Testis (tissue), 3 donors: Measurements from ENCODE around the gene TMEM244. TPM values are rescaled to one million over a fixed set of nuclear protein-coding genes. Genes with fewer than 3 reads are reported as not detected.
"Not testable (repeated sequence)": the region's sequence is repeated elsewhere in the genome, so short reads cannot be mapped to it uniquely, and the experiment has no call there.

ENCODE experiments used
- DNase-seq: peaks from one replicate; pipeline ENCODE4 v3.0.0-alpha.2; 2019
- H3K27ac ChIP-seq, 2 donors: fragments of 200-600 bp; sonication (generic); one replicate each; pipeline ENCODE4 v1.5.1; 2019
- H3K27me3 ChIP-seq: fragments of 200-600 bp; sonication (generic); one replicate; pipeline ENCODE4 v1.5.1; 2019
- H3K36me3 ChIP-seq: fragments of 200-600 bp; sonication (generic); one replicate; pipeline ENCODE4 v1.5.1; 2017; ENCODE audit warnings: low read depth; ENCODE audit errors: missing control alignments
- H3K4me1 ChIP-seq: fragments of 200-600 bp; sonication (generic); one replicate; pipeline ENCODE4 v1.5.1; 2019
- H3K4me3 ChIP-seq, 2 donors: fragments of 200-600 bp; sonication (generic); one replicate each; pipeline ENCODE4 v1.5.1; 2017 to 2019
- H3K9me3 ChIP-seq: fragments of 200-600 bp; sonication (generic); one replicate; pipeline ENCODE4 v1.5.1; 2017
- CTCF ChIP-seq, 3 experiments: fragments of 450-650 bp in 2 of 3; fragments of 200-600 bp in 1 of 3; sonication (generic) in 1 of 3; IDR thresholded peaks; one replicate each; pipeline ENCODE4 v1.5.1; 2016 to 2019; ENCODE audit warnings: antibody characterized with exemption in 3 of 3, mild to moderate bottlenecking in 2 of 3, moderate library complexity in 1 of 3
- POLR2A ChIP-seq: fragments of 450-650 bp; IDR thresholded peaks from one replicate; pipeline ENCODE4 v1.6.1; 2017; ENCODE audit warnings: antibody characterized with exemption, mild to moderate bottlenecking, moderate library complexity
- WGBS, 2 donors: methylation state at CpG; one replicate each; pipeline ENCODE4 v1.1.5; 2018; 5-methylcytosine and 5-hydroxymethylcytosine counted together
- intact Hi-C: fragments of 100-400 bp; cut with DNase I; formaldehyde crosslinking; loops from one replicate; pipeline ENCODE4 v1.15.1; 2023; ENCODE audit warnings: low total_unique reads
- polyA plus RNA-seq: library from polyadenylated mRNA; stranded (reverse); fragments of 350-450 nt; fragmentation: Illumina TruSeq; extraction: RNeasy Lipid Tissue Mini Kit (QIAGEN cat#74804); gene quantifications from one replicate; pipeline ENCODE4 v1.2.3, GENCODE V29; 2014; ENCODE audit warnings: low read depth, low replicate concordance; ENCODE audit not compliant: insufficient read depth
- total RNA-seq, 2 donors: library from RNA; depleted of rRNA; stranded (reverse); fragments of >200 nt; gene quantifications; one replicate each; pipeline ENCODE4 v1.2.3, GENCODE V29; 2016

Gene TMEM244
- total and polyA plus RNA-seq, 3 donors from 2014 or later = not detected

GRCh38 chr6:129828229-129828628 is 32.9 kb downstream of the TMEM244 start:
- H3K4me1 ChIP-seq = no peaks in the 10 kb centered on the region
- no peak for DNase-seq
- H3K9me3 ChIP-seq = no peaks in the 10 kb centered on the region
- no peaks in the 10 kb centered on the region for H3K27me3 ChIP-seq
- H3K27ac ChIP-seq = no peak overlapping the region
- no peaks in the 10 kb centered on the region for H3K36me3 ChIP-seq
- intact Hi-C loops = no loop called here
- TF ChIP-seq CTCF (IDR thresholded peaks at IDR 0.05) = no peak
- TF ChIP-seq POLR2A = no peak
- H3K4me3 ChIP-seq = no peak overlapping the region
- 74 to 85% methylated on average over 3 of the region's 3 CpGs for WGBS, 2 donors

- no peak for DNase-seq
- H3K27me3 ChIP-seq = no peaks in the 10 kb centered on the region
- no peak overlapping the region for H3K4me3 ChIP-seq
- no peaks in the 10 kb centered on the region for H3K36me3 ChIP-seq
- WGBS, 2 donors = 87 to 92% methylated on average over 2 of the region's 2 CpGs
- H3K27ac ChIP-seq = no peak overlapping the region
- intact Hi-C loops = no loop called here
- H3K4me1 ChIP-seq = peaks cover 9% of the 10 kb centered on the region
- H3K9me3 ChIP-seq = no peaks in the 10 kb centered on the region
- TF ChIP-seq CTCF (IDR thresholded peaks at IDR 0.05) (no peak), POLR2A (no peak)
Observed at GRCh38 chr6:129818251-129818650, 42.9 kb downstream of the TMEM244 start.

GRCh38 chr6:129817821-129818220 is 43.3 kb downstream of the TMEM244 start:
- WGBS, 2 donors = 92 to 94% methylated on average over 1 of the region's 1 CpG
- Histone ChIP-seq H3K4me3 (no peak overlapping the region), H3K27me3 (no peaks in the 10 kb centered on the region), H3K36me3 (no peaks in the 10 kb centered on the region), H3K4me1 (peaks cover 9% of the 10 kb centered on the region), H3K27ac (no peak overlapping the region), H3K9me3 (no peaks in the 10 kb centered on the region)
- no peak for DNase-seq
- intact Hi-C loops = no loop called here
- TF ChIP-seq POLR2A (no peak), CTCF (IDR thresholded peaks at IDR 0.05) (no peak)

- DNase-seq = no peak
- Histone ChIP-seq H3K27me3 (no peaks in the 10 kb centered on the region), H3K4me1 (peaks cover 9% of the 10 kb centered on the region), H3K4me3 (no peak overlapping the region), H3K9me3 (no peaks in the 10 kb centered on the region), H3K36me3 (no peaks in the 10 kb centered on the region), H3K27ac (no peak overlapping the region)
- 90 to 92% methylated on average over 3 of the region's 3 CpGs for WGBS, 2 donors
- TF ChIP-seq POLR2A (no peak), CTCF (IDR thresholded peaks at IDR 0.05) (no peak)
- intact Hi-C loops = no loop called here
Observed at GRCh38 chr6:129817332-129817731, 43.8 kb downstream of the TMEM244 start.

- H3K4me1 ChIP-seq = no peaks in the 10 kb centered on the region
- no peaks in the 10 kb centered on the region for H3K36me3 ChIP-seq
- H3K4me3 ChIP-seq = no peak overlapping the region
- no peak for DNase-seq
- H3K27me3 ChIP-seq = no peaks in the 10 kb centered on the region
- H3K9me3 ChIP-seq = no peaks in the 10 kb centered on the region
- intact Hi-C loops = no loop called here
- TF ChIP-seq CTCF (IDR thresholded peaks at IDR 0.05) = no peak
- no peak for TF ChIP-seq POLR2A
- H3K27ac ChIP-seq = no peak overlapping the region
- WGBS, 2 donors = 80 to 95% methylated on average over 2 of the region's 2 CpGs
Observed at GRCh38 chr6:129812145-129812777, 48.9 kb downstream of the TMEM244 start.

- 92% methylated on average over 2 of the region's 2 CpGs for WGBS, 2 donors
- DNase-seq, H3K36me3 ChIP-seq, H3K4me1 ChIP-seq, H3K27ac ChIP-seq, intact Hi-C loops, H3K4me3 ChIP-seq, H3K27me3 ChIP-seq, H3K9me3 ChIP-seq: not testable (repeated sequence)
Observed at GRCh38 chr6:129807141-129807540, 54.0 kb downstream of the TMEM244 start.

- H3K27ac ChIP-seq, H3K27me3 ChIP-seq, H3K36me3 ChIP-seq, H3K4me1 ChIP-seq, H3K4me3 ChIP-seq, DNase-seq, H3K9me3 ChIP-seq, intact Hi-C loops: not testable (repeated sequence)
Observed at GRCh38 chr6:129802920-129803319, 58.2 kb downstream of the TMEM244 start.
